Upper lobe of left lung (tissue), 6 donors: ENCODE results near the gene ZNF280D. TPM values are rescaled to one million over a fixed set of nuclear protein-coding genes. Genes with fewer than 3 reads are reported as not detected.

Source experiments
- ATAC-seq, 2 donors: fragments of 200-7000 bp; cut with Tn5 transposase; one replicate each; pipeline ENCODE4 v1.9.1; 2022; ENCODE audit warnings: mild to moderate bottlenecking in 2 of 2, moderate library complexity in 2 of 2; ENCODE audit not compliant: low FRiP score in 2 of 2
- DNase-seq, 2 donors: peaks; one replicate each; pipeline ENCODE4 v3.0.0-alpha.2; 2019 to 2020
- H3K27ac ChIP-seq, 4 donors: fragments of 200-600 bp; sonication (generic); one replicate each; pipeline ENCODE4 v1.5.1; 2016 to 2019
- H3K27me3 ChIP-seq, 4 donors: fragments of 200-600 bp; sonication (generic); one replicate each; pipeline ENCODE4 v1.5.1; 2017 to 2019
- H3K36me3 ChIP-seq, 4 donors: fragments of 200-600 bp; sonication (generic); one replicate each; pipeline ENCODE4 v1.5.1; 2016 to 2019
- H3K4me1 ChIP-seq, 4 donors: fragments of 200-600 bp; sonication (generic); one replicate each; pipeline ENCODE4 v1.5.1; 2018 to 2019
- H3K4me3 ChIP-seq, 4 donors: fragments of 200-600 bp; sonication (generic); one replicate each; pipeline ENCODE4 v1.5.1; 2017 to 2019; ENCODE audit warnings: mild to moderate bottlenecking in 2 of 4, moderate library complexity in 1 of 4
- H3K9me3 ChIP-seq, 4 donors: fragments of 200-600 bp; sonication (generic); one replicate each; pipeline ENCODE4 v1.5.1; 2018 to 2019
- CTCF ChIP-seq, 6 experiments: fragments of 450-650 bp in 4 of 6; fragments of 200-600 bp in 2 of 6; sonication (generic) in 2 of 6; IDR thresholded peaks; one replicate each; pipeline ENCODE4 v1.5.1; 2016 to 2019; ENCODE audit warnings: antibody characterized with exemption in 6 of 6
- EP300 ChIP-seq, 4 donors: sonication (generic); formaldehyde crosslinking; IDR thresholded peaks; one replicate each; pipeline ENCODE4 v1.5.1; 2017; ENCODE audit warnings: antibody characterized with exemption in 4 of 4, control low read depth in 2 of 4
- POLR2A ChIP-seq, 4 donors: fragments of 450-650 bp; IDR thresholded peaks; one replicate each; pipeline ENCODE4 v1.5.1; 2016 to 2017; ENCODE audit warnings: antibody characterized with exemption in 4 of 4, mild to moderate bottlenecking in 2 of 4
- POLR2AphosphoS5 ChIP-seq, 2 donors: sonication (generic); formaldehyde crosslinking; IDR thresholded peaks; one replicate each; pipeline ENCODE4 v1.5.1; 2017; ENCODE audit warnings: antibody characterized with exemption in 2 of 2
- WGBS, 2 donors: methylation state at CpG; one replicate each; pipeline ENCODE4 v1.1.5; 2017 to 2018; 5-methylcytosine and 5-hydroxymethylcytosine counted together
- total RNA-seq, 6 donors: library from RNA; depleted of rRNA in 4 of 6; stranded (reverse); fragments of >200 nt in 4 of 6; gene quantifications; one replicate each; pipeline versions ENCODE4 v1.1.0 to v1.2.1, GENCODE V29; 2016 to 2021
- donor health status: DM: no; HTN: no; CAD: no; lungs with moderate emphysema.
- donor health status: DM: no; HTN: yes; CAD: no; lungs with severe emphysema.

ZNF280D gene
- total RNA-seq, 6 donors from 2014 or later, result 21.2 to 67.4 (median 32.3) TPM

GRCh38 chr15:56739964-56740640 lies 6.8 kb upstream of the ZNF280D start:
- no peak for ATAC-seq
- TF ChIP-seq POLR2AphosphoS5 (IDR thresholded peaks at IDR 0.05) (no peak), POLR2A (IDR thresholded peaks at IDR 0.05) (no peak), CTCF (IDR thresholded peaks at IDR 0.05) (no peak), EP300 (IDR thresholded peaks at IDR 0.05) (no peak)
- no peak overlapping the region for H3K27ac ChIP-seq
- no peaks in the 10 kb centered on the region for H3K36me3 ChIP-seq
- peaks cover 0 to 6% (median 0%) of the 10 kb centered on the region in 4 donors for H3K4me1 ChIP-seq
- no peaks in the 10 kb centered on the region for H3K27me3 ChIP-seq
- no peaks in the 10 kb centered on the region for H3K9me3 ChIP-seq
- DNase-seq, result no peak
- H3K4me3 ChIP-seq, result no peak overlapping the region

DNA sequence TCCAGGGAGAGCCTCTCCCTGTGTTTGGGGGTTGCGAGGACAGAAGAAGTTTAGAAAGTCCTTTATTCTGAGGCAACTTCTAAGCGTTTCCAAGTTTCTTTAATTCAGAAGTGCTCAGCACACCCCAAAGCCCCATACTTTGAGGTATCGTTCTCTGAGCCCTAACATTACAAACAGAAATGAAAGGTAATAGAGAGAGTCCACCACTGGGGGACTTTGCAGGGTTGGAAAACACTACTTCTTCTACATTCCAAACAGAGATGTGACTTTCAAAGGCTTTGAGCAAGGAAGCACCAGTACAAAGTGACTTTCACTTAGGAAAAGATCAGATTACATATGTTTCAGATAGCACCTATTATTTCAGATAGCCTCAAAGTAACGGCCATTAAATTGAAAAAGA lies 6.2 kb upstream of the ZNF280D start:
- ATAC-seq (no peak), DNase-seq (no peak)
- Histone ChIP-seq H3K36me3 (no peaks in the 10 kb centered on the region), H3K27ac (no peak overlapping the region), H3K4me1 (peaks cover 0 to 6% (median 0%) of the 10 kb centered on the region in 4 donors), H3K9me3 (no peaks in the 10 kb centered on the region), H3K4me3 (no peak overlapping the region), H3K27me3 (no peaks in the 10 kb centered on the region)
- WGBS, 2 donors, result 86 to 89% methylated on average over 4 of the region's 4 CpGs
- no peak for TF ChIP-seq POLR2AphosphoS5 (IDR thresholded peaks at IDR 0.05)
- no peak for TF ChIP-seq POLR2A (IDR thresholded peaks at IDR 0.05)
- TF ChIP-seq CTCF (IDR thresholded peaks at IDR 0.05), result no peak
- no peak for TF ChIP-seq EP300 (IDR thresholded peaks at IDR 0.05)

DNA sequence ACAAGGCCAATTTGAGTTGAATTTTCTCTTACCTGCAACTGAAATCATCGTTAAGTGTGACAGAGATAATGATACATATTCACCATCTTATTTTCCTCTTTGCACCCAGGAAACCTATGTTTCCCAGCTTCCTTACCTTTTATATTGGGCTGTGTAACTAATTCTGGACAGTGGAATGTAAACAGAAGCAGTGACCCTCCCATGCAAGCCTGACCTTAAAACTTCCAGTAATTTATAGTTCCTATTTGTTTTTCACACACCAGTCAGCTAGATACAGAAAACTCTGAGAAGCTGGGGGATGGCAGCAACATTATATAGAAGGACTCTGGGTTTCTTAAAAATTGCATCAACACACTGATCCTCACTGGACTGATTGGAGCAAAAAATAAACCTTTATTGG lies 4.5 kb upstream of the ZNF280D start:
- H3K36me3 ChIP-seq, result no peaks in the 10 kb centered on the region
- no peak for DNase-seq
- H3K9me3 ChIP-seq, result peaks cover 0 to 4% (median 0%) of the 10 kb centered on the region in 4 donors
- 63 to 65% methylated on average over 1 of the region's 1 CpG for WGBS, 2 donors
- H3K27me3 ChIP-seq, result no peaks in the 10 kb centered on the region
- peak overlapping the region in 2 of 4 donors; percentile 38 to 43 for H3K27ac ChIP-seq
- no peak overlapping the region for H3K4me3 ChIP-seq
- no peak for TF ChIP-seq POLR2AphosphoS5 (IDR thresholded peaks at IDR 0.05)
- no peak for TF ChIP-seq EP300 (IDR thresholded peaks at IDR 0.05)
- TF ChIP-seq POLR2A (IDR thresholded peaks at IDR 0.05), result no peak
- no peak for ATAC-seq
- H3K4me1 ChIP-seq, result peaks cover 0 to 10% (median 5%) of the 10 kb centered on the region in 4 donors

- ATAC-seq, result no peak
- Histone ChIP-seq H3K9me3 (peaks cover 0 to 4% (median 0%) of the 10 kb centered on the region in 4 donors), H3K4me3 (no peak overlapping the region), H3K27ac (peak overlapping the region in 3 of 4 donors; percentile 21 to 43 (median 38)), H3K4me1 (peaks cover 3 to 13% (median 10%) of the 10 kb centered on the region in 4 donors), H3K36me3 (no peaks in the 10 kb centered on the region), H3K27me3 (no peaks in the 10 kb centered on the region)
- TF ChIP-seq POLR2A (IDR thresholded peaks at IDR 0.05) (no peak), EP300 (IDR thresholded peaks at IDR 0.05) (peak in 1 of 4 donors; percentile 37), POLR2AphosphoS5 (IDR thresholded peaks at IDR 0.05) (no peak)
- WGBS, 2 donors, result 54 to 57% methylated on average over 5 of the region's 5 CpGs
- DNase-seq, result no peak
Observed at GRCh38 chr15:56736881-56737707, 3.8 kb upstream of the ZNF280D start.

GRCh38 chr15:56736308-56736707 lies 3.0 kb upstream of the ZNF280D start:
- H3K27ac ChIP-seq, result peak overlapping the region in 3 of 4 donors; percentile 0 to 43 (median 38)

More at GRCh38 chr15:56736308-56736707, 3.0 kb upstream of the ZNF280D start:
- H3K4me1 ChIP-seq, result peaks cover 11 to 20% (median 17%) of the 10 kb centered on the region in 4 donors
- ATAC-seq, result no peak
- H3K9me3 ChIP-seq, result peaks cover 0 to 4% (median 0%) of the 10 kb centered on the region in 4 donors
- TF ChIP-seq EP300 (IDR thresholded peaks at IDR 0.05), result no peak
- no peak for TF ChIP-seq POLR2AphosphoS5 (IDR thresholded peaks at IDR 0.05)
- TF ChIP-seq CTCF (IDR thresholded peaks at IDR 0.05), result no peak
- no peak for TF ChIP-seq POLR2A (IDR thresholded peaks at IDR 0.05)
- H3K36me3 ChIP-seq, result no peaks in the 10 kb centered on the region
- DNase-seq, result no peak
- 80 to 83% methylated on average over 6 of the region's 6 CpGs for WGBS, 2 donors
- no peaks in the 10 kb centered on the region for H3K27me3 ChIP-seq
- no peak overlapping the region for H3K4me3 ChIP-seq
